Psoas muscle (tissue), 8 donors: ENCODE measurements around the gene MYO1G. TPM values are rescaled to one million over a fixed set of nuclear protein-coding genes. Genes with fewer than 3 reads are reported as not detected.

Experiments
- ATAC-seq, 4 donors: fragments of 200-7000 bp; cut with Tn5 transposase; one replicate each; pipeline ENCODE4 v1.9.1; 2020; ENCODE audit warnings: moderate library complexity in 3 of 4, mild to moderate bottlenecking in 2 of 4
- DNase-seq, 2 donors: peaks; one replicate each; pipeline ENCODE4 v3.0.0-alpha.2; 2020
- H3K27ac ChIP-seq: fragments of 200-600 bp; one replicate; pipeline ENCODE4 v1.8.0; 2022
- H3K27me3 ChIP-seq, 3 donors: fragments of 200-600 bp in 1 of 3; one replicate each; pipeline versions ENCODE4 v1.6.1 to v1.8.0; 2013 to 2022; ENCODE audit warnings: low read length in 2 of 3, mild to moderate bottlenecking in 2 of 3, moderate library complexity in 1 of 3; ENCODE audit not compliant: insufficient read depth in 3 of 3
- H3K36me3 ChIP-seq, 2 donors: fragments of 200-600 bp in 1 of 2; one replicate each; pipeline versions ENCODE4 v1.6.1 to v1.8.0; 2013 to 2022; ENCODE audit warnings: low read depth in 1 of 2, mild to moderate bottlenecking in 1 of 2, moderate library complexity in 1 of 2; ENCODE audit not compliant: insufficient read depth in 1 of 2
- H3K4me1 ChIP-seq: fragments of 200-600 bp; one replicate; pipeline ENCODE4 v1.8.0; 2022
- H3K4me3 ChIP-seq: fragments of 200-600 bp; one replicate; pipeline ENCODE4 v1.8.0; 2022; ENCODE audit warnings: mild to moderate bottlenecking
- H3K9me3 ChIP-seq: fragments of 200-600 bp; one replicate; pipeline ENCODE4 v1.8.0; 2022
- WGBS, 3 donors: extraction: QIAGEN DNeasy Blood & Tissue Kit; methylation state at CpG; one replicate each; pipeline versions ENCODE4 v1.1.6 to v1.1.7; 2013; 5-methylcytosine and 5-hydroxymethylcytosine counted together
- intact Hi-C, 2 donors: fragments of 100-400 bp; cut with DNase I; formaldehyde crosslinking; loops; one replicate each; pipeline versions ENCODE4 v1.11.0 to v1.14.2; 2022
- polyA plus RNA-seq, 3 donors: library from polyadenylated mRNA; stranded (reverse); fragments of 200-250 nt; gene quantifications; one replicate each; pipeline ENCODE4 v1.2.3, GENCODE V29; 2013
- total RNA-seq, 4 donors: library from RNA; stranded (reverse); fragmentation: NEBNext Ultra II Directional in 2 of 4; extraction: Animal tissue kit (Norgen Biotek cat#: 25700) in 2 of 4; gene quantifications; one replicate each; pipeline versions ENCODE4 v1.2.1 to v1.2.4, GENCODE V29; 2021 to 2023
- TF ChIP-seq, protein P1 (sequence below): fragments of 200-600 bp; IDR thresholded peaks from one replicate; pipeline ENCODE4 v1.8.0; 2022; ENCODE audit warnings: antibody characterized with exemption
- donor health status: healthy with polysubstance abuse.
- donor health status: DM: no; HTN: no; CAD: no; lungs with moderate emphysema.
- donor health status: Bipolar disorder and iron deficiency.
- donor health status: healthy.
- donor health status: DM: yes; HTN: yes; CAD: no.
- donor health status: DM: no; HTN: no; CAD: no.
- donor health status: DM: no; HTN: no; CAD: no.
- donor health status: DM: yes; HTN: yes; CAD: no.

Gene MYO1G
- total and polyA plus RNA-seq, 7 donors, result 0.11 to 1.9 (median 0.41) TPM

DNA sequence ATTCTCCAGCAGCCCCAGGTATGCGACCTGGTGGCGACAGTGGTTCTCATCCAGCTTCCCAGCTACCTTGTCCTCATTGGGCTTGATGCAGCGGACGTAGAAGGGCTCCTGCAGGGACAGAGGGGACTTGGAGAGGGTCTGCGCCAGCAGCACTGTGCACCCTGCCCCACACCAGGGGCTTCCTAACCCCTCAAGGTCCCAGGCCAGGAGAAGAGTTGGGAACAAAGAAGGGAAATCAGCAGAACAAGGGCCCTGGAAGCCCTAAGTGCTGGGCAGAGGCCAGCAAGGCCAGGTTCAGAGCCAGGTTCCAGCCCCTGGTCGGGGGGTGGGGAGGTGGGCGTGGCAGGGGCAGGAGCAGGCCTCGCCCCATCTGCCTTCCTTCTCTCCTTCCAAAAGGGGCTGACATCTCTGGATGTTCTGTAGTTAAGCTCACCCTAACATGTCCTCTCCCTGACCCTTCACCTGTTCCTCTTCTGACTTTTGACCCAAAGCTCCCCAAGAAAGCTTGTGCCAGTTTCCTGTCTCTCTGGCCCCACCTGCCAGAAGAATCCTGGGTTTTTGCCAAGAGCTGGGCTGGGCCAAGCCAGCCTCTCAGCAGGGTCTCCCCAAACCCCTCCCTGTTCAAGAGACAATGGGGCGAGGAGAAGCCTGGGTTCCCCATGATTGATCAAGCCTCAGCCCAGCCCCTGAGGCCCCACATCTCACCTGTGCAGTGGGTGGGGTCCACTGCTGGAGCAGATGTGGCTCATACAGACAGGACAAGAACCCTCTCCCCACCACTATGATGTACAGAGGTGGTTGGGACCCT lies 11.9 kb downstream of the MYO1G start:
- no peaks in the 10 kb centered on the region for H3K9me3 ChIP-seq
- H3K27ac ChIP-seq, result no peak overlapping the region
- H3K27me3 ChIP-seq, result peaks cover 0 to 6% (median 0%) of the 10 kb centered on the region in 3 donors
- no peak overlapping the region for H3K4me3 ChIP-seq
- H3K4me1 ChIP-seq, result peaks cover 8% of the 10 kb centered on the region
- intact Hi-C loops, result no loop called here
- WGBS, 3 donors, result 87 to 89% (median 89%) methylated on average over 8 to 9 of the region's 9 CpGs
- ATAC-seq (no peak), DNase-seq (no peak)
- TF ChIP-seq, protein P1, sequence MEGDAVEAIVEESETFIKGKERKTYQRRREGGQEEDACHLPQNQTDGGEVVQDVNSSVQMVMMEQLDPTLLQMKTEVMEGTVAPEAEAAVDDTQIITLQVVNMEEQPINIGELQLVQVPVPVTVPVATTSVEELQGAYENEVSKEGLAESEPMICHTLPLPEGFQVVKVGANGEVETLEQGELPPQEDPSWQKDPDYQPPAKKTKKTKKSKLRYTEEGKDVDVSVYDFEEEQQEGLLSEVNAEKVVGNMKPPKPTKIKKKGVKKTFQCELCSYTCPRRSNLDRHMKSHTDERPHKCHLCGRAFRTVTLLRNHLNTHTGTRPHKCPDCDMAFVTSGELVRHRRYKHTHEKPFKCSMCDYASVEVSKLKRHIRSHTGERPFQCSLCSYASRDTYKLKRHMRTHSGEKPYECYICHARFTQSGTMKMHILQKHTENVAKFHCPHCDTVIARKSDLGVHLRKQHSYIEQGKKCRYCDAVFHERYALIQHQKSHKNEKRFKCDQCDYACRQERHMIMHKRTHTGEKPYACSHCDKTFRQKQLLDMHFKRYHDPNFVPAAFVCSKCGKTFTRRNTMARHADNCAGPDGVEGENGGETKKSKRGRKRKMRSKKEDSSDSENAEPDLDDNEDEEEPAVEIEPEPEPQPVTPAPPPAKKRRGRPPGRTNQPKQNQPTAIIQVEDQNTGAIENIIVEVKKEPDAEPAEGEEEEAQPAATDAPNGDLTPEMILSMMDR, result no peak
- no peaks in the 10 kb centered on the region for H3K36me3 ChIP-seq

DNA sequence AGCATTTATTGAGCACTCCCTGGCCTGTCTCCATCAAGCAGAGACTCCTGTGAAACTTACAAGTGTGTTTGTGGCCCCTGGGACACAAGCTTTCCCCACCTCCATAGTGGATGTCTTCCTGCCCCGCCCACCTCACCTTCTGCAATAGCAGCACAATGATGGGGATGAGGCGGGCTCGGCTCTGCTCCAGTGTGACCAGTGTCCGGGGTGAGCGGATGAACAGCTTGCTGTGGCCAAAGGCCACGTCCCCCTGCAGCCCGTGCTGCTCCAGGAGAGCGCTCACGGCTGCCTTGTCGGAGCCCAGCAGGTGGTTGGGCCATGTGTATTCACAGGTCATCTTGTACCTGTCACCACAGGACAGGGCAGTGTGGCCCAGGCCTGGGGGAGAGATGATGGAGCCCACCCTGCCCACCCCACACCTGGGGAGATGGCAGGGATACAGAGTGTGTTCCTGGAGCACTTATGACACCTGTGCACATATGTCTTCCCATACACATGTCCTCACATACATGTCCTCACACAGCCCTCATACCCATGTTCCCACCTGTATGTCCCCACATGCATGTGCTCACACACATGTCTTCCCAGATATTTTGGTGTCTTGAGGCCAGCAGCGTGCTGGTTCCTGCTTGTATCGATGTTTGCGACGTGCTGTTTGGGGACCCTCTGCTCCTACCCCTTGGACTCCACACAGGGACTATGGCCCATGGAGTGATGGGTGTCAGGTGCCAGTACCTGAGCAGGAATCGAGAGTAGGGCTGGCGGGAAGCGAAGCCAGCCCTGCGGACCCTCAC lies 12.7 kb downstream of the MYO1G start:
- Histone ChIP-seq H3K9me3 (no peaks in the 10 kb centered on the region), H3K4me3 (no peak overlapping the region), H3K27ac (no peak overlapping the region), H3K4me1 (peaks cover 8% of the 10 kb centered on the region), H3K36me3 (no peaks in the 10 kb centered on the region), H3K27me3 (peaks cover 0 to 7% (median 0%) of the 10 kb centered on the region in 3 donors)
- WGBS, 3 donors, result 94 to 95% (median 95%) methylated on average over 18 of the region's 18 CpGs
- intact Hi-C loops, result no loop called here
- TF ChIP-seq, protein P1, result no peak
- no peak for ATAC-seq
- DNase-seq, result no peak

DNA sequence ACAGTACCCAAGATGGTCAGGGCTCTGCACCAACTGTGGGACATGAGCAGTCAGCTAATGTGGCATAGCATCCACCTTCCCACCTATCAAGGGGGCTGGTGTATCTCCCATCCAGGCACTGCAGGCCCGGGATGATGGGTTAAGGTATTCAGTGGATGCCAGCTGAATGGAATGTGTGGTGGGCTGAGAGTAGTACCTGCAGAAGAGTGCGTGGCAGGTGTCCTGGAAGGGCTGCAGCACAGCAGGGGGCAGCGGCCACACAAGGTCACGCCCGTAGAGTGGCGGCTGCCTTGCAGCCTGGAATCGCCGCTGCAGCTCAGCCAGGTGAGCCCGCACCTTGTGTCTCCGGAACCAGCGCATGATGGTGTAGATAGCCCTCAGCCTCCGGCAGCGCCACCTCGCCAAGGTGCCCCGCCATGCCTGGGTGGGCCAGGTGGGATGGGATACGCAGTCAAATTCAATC lies 13.3 kb downstream of the MYO1G start:
- peaks cover 0 to 7% (median 0%) of the 10 kb centered on the region in 3 donors for H3K27me3 ChIP-seq
- intact Hi-C loops, result no loop called here
- H3K4me3 ChIP-seq, result no peak overlapping the region
- H3K36me3 ChIP-seq, result no peaks in the 10 kb centered on the region
- peaks cover 8% of the 10 kb centered on the region for H3K4me1 ChIP-seq
- 96 to 98% (median 96%) methylated on average over 15 to 16 of the region's 16 CpGs for WGBS, 3 donors
- no peak overlapping the region for H3K27ac ChIP-seq
- no peak for ATAC-seq
- TF ChIP-seq, protein P1, result no peak
- DNase-seq, result no peak
- no peaks in the 10 kb centered on the region for H3K9me3 ChIP-seq

DNA sequence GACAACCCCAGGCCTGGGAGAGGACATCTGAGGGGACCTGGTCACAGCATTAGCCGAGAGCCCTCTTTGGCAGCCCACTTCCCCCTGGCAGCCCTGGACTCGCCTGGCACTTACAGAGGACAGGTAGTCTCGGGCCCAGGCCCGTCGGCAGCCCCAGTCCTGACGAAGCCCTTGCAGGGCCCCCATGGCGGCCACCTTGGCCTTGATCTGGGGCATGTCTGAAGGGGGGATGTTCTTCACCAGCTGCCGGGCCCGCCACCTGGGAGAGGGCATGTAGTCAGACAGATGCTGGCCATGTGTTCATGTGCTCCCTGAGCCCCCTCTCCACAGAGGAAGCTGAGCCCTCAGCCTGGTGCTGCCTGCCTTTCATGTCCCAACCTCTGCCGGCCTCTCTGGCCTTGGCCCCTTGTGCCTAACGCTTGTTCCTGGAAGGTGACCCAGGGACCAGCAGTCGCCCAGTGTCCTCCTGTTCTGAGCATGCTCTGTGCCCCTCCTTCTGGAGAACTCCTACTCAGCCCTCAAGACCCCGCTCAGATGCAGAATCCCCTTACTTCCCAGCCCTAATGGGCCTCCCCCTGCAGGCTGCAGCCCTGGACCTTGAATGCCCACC lies 13.9 kb downstream of the MYO1G start:
- ATAC-seq, result no peak
- Histone ChIP-seq H3K4me3 (no peak overlapping the region), H3K27ac (no peak overlapping the region), H3K36me3 (no peaks in the 10 kb centered on the region), H3K9me3 (no peaks in the 10 kb centered on the region), H3K27me3 (peaks cover 0 to 11% (median 0%) of the 10 kb centered on the region in 3 donors), H3K4me1 (peaks cover 8% of the 10 kb centered on the region)
- TF ChIP-seq, protein P1, result no peak
- no peak for DNase-seq
- WGBS, 3 donors, result 92 to 95% (median 94%) methylated on average over 13 of the region's 13 CpGs
- intact Hi-C loops, result no loop called here
